Stomach (tissue), 9 donors: ENCODE data around the gene SPOCK2. TPM values are rescaled to one million over a fixed set of nuclear protein-coding genes. Genes with fewer than 3 reads are reported as not detected.

Source experiments
- DNase-seq, 2 donors: peaks; one replicate each; pipeline versions ENCODE4 v3.0.0 to v3.0.0-alpha.2; 2013 to 2019
- H3K27ac ChIP-seq, 5 donors: fragments of 200-600 bp in 4 of 5; sonication (generic) in 4 of 5; one replicate each; pipeline ENCODE4 v1.5.1; 2013 to 2019; ENCODE audit warnings: mild to moderate bottlenecking in 1 of 5, moderate library complexity in 1 of 5
- H3K27me3 ChIP-seq, 3 donors: fragments of 200-600 bp; sonication (generic); one replicate each; pipeline ENCODE4 v1.5.1; 2017 to 2019; ENCODE audit warnings: mixed run types in 1 of 3
- H3K36me3 ChIP-seq, 4 donors: fragments of 200-600 bp; sonication (generic); 1 replicate in 3 of 4; 2 replicates in 1 of 4; pipeline ENCODE4 v1.5.1; 2016 to 2019
- H3K4me1 ChIP-seq, 4 donors: fragments of 200-600 bp; sonication (generic); one replicate each; pipeline ENCODE4 v1.5.1; 2016 to 2019
- H3K4me3 ChIP-seq, 4 donors: fragments of 200-600 bp; sonication (generic) in 3 of 4; one replicate each; pipeline ENCODE4 v1.5.1; 2016 to 2019; ENCODE audit warnings: mild to moderate bottlenecking in 1 of 4
- H3K9me3 ChIP-seq, 4 donors: fragments of 200-600 bp; sonication (generic); one replicate each; pipeline ENCODE4 v1.5.1; 2016 to 2019
- EP300 ChIP-seq: sonication (generic); formaldehyde crosslinking; IDR thresholded peaks from one replicate; pipeline ENCODE4 v1.6.1; 2017; ENCODE audit warnings: antibody characterized with exemption
- POLR2A ChIP-seq, 4 donors: fragments of 450-650 bp; IDR thresholded peaks; one replicate each; pipeline ENCODE4 v1.6.1; 2016; ENCODE audit warnings: antibody characterized with exemption in 4 of 4, control low read depth in 2 of 4, mild to moderate bottlenecking in 1 of 4, moderate library complexity in 1 of 4
- POLR2AphosphoS5 ChIP-seq, 3 donors: sonication (generic); formaldehyde crosslinking; IDR thresholded peaks; one replicate each; pipeline ENCODE4 v1.6.1; 2016; ENCODE audit warnings: antibody characterized with exemption in 3 of 3
- WGBS, 5 donors: extraction: QIAGEN DNeasy Blood & Tissue Kit in 3 of 5; methylation state at CpG; one replicate each; pipeline versions ENCODE4 v1.1.5 to v1.1.7; 2013 to 2018; 5-methylcytosine and 5-hydroxymethylcytosine counted together
- intact Hi-C: fragments of 100-400 bp; cut with DNase I; formaldehyde crosslinking; loops from one replicate; pipeline ENCODE4 v1.15.1; 2023; ENCODE audit warnings: low total_unique reads
- polyA plus RNA-seq, 3 donors: library from polyadenylated mRNA; stranded (reverse); fragments of 200-250 nt; gene quantifications; one replicate each; pipeline ENCODE4 v1.2.3, GENCODE V29; 2013
- total RNA-seq, 5 donors: library from RNA; depleted of rRNA; stranded (reverse); fragments of >200 nt; gene quantifications; one replicate each; pipeline versions ENCODE4 v1.1.0 to v1.2.3, GENCODE V29; 2014 to 2016
- TF ChIP-seq, protein P1 (sequence below), 7 experiments: fragments of 450-650 bp in 4 of 7; fragments of 200-600 bp in 3 of 7; sonication (generic) in 3 of 7; IDR thresholded peaks; one replicate each; pipeline ENCODE4 v1.5.1; 2016 to 2019; ENCODE audit warnings: antibody characterized with exemption in 7 of 7, control low read depth in 2 of 7, mild to moderate bottlenecking in 1 of 7
- donor health status: healthy with polysubstance abuse.
- donor health status: Bipolar disorder and iron deficiency.
- donor health status: healthy.

Gene SPOCK2
- total and polyA plus RNA-seq, 8 donors, result 1.1 to 31.7 (median 4.2) TPM

DNA sequence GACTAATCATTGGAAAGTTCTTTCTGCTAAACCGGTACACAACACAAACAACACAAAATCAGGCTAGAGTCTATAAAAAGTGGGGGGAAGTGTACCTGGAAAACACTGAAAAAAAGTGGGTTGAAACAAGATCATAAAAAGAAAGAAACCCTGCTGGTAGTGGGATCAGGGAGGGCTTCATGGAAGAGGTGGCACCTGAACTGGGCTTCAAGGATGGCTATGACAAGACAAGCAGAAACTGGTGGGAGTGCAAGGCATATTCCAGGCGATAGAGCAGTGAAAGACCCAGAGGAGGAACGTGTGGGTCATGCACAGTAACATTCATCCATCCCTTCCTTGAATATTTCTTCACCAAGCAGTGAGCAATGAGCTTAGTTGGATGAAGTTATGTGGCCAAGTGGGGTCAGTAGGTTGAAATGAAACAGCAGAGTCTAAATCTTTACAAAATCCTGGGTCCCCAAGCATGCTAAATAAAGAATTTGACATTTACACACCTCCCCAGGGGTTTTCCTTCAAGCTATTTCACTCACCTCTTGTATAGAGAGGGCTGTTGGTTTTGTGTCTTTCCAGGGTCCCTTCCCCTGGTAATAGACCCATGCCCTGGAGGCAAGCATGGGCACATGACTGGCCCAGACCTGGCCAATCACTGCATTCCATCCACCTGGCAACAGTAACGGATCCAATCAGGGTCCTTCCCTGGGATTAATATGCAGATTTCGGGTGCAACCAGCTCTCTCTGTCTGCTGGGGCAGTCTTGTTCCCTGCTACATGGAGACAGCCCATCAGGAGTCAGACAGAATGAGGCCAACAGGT, 38.2 kb downstream of the SPOCK2 start:
- WGBS, 5 donors, result 82 to 93% (median 89%) methylated on average over 5 of the region's 5 CpGs
- Histone ChIP-seq H3K4me3 (no peak overlapping the region), H3K27ac (no peak overlapping the region), H3K4me1 (peaks cover 0 to 9% (median 3%) of the 10 kb centered on the region in 4 donors), H3K9me3 (no peaks in the 10 kb centered on the region), H3K27me3 (no peaks in the 10 kb centered on the region), H3K36me3 (no peaks in the 10 kb centered on the region)
- intact Hi-C loops, result no loop called here
- TF ChIP-seq POLR2A (IDR thresholded peaks at IDR 0.05) (no peak), POLR2AphosphoS5 (IDR thresholded peaks at IDR 0.05) (no peak), EP300 (no peak)
- TF ChIP-seq, protein P1, sequence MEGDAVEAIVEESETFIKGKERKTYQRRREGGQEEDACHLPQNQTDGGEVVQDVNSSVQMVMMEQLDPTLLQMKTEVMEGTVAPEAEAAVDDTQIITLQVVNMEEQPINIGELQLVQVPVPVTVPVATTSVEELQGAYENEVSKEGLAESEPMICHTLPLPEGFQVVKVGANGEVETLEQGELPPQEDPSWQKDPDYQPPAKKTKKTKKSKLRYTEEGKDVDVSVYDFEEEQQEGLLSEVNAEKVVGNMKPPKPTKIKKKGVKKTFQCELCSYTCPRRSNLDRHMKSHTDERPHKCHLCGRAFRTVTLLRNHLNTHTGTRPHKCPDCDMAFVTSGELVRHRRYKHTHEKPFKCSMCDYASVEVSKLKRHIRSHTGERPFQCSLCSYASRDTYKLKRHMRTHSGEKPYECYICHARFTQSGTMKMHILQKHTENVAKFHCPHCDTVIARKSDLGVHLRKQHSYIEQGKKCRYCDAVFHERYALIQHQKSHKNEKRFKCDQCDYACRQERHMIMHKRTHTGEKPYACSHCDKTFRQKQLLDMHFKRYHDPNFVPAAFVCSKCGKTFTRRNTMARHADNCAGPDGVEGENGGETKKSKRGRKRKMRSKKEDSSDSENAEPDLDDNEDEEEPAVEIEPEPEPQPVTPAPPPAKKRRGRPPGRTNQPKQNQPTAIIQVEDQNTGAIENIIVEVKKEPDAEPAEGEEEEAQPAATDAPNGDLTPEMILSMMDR (IDR thresholded peaks at IDR 0.05), result no peak
- DNase-seq, result no peak

DNA sequence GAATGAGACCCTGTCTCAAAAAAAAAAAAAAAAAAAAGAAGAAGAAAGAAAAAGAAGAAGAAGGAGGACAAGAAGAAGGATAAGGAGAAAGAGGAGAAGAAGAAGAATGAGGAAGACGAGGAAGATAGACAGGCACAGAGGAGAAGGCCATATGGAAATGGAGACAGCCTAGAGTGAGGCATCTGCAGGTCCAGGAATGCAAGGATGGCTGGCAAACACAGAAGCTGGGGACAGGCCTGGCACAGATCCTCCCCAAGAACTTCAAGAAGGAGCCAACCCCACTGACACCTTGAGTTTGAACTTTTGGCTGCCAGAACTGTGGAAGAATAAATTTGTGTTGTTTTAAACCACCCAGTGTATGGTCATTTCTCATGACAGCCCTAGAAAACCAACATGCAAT, 38.9 kb downstream of the SPOCK2 start:
- Histone ChIP-seq H3K27ac (no peak overlapping the region), H3K27me3 (no peaks in the 10 kb centered on the region), H3K9me3 (no peaks in the 10 kb centered on the region), H3K36me3 (no peaks in the 10 kb centered on the region), H3K4me3 (no peak overlapping the region), H3K4me1 (peaks cover 7 to 16% (median 10%) of the 10 kb centered on the region in 4 donors)
- no peak for TF ChIP-seq POLR2AphosphoS5 (IDR thresholded peaks at IDR 0.05)
- TF ChIP-seq POLR2A (IDR thresholded peaks at IDR 0.05), result no peak
- no peak for TF ChIP-seq EP300
- TF ChIP-seq, protein P1 (IDR thresholded peaks at IDR 0.05), result no peak
- 68 to 95% (median 75%) methylated on average over 1 of the region's 1 CpG for WGBS, 5 donors
- intact Hi-C loops, result no loop called here
- DNase-seq, result no peak

DNA sequence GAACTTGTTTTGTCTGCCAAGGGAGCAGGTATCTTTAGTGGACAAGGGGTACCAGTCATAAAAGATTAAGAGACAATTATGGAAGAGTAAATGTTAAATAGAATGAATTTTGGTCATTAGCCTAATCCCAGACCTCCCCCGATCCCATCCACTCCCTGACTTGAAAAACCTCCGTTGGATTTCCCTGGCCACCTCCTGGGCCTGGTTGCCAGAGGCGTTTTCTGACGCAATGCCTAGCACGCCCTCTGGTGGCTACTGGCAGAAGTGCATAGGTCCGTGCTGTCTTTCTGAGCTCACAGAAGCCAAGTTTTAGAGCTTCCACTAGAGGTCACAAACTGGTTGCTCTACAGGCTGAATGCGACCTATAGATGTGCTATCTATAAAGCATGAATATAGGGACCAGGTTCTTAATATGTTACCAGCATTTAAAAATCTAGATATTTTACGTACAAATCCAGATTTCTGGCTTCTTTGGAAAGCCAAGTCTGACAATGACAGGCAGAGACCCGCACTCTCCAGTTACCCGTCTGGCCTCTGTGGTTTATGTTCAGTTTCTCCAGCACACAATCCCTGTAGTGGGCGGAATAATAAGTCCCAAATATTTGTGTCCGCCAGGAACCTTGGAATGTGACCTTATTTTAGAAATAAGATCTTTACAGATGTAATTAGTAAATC, 39.8 kb downstream of the SPOCK2 start:
- Histone ChIP-seq H3K4me3 (no peak overlapping the region), H3K36me3 (no peaks in the 10 kb centered on the region), H3K4me1 (peaks cover 9 to 21% (median 16%) of the 10 kb centered on the region in 4 donors), H3K27me3 (no peaks in the 10 kb centered on the region), H3K27ac (no peak overlapping the region), H3K9me3 (no peaks in the 10 kb centered on the region)
- DNase-seq, result peak; percentile 94 to 97
- intact Hi-C loops, result no loop called here
- WGBS, 5 donors, result 26 to 30% (median 29%) methylated on average over 12 of the region's 12 CpGs
- no peak for TF ChIP-seq EP300
- no peak for TF ChIP-seq POLR2A (IDR thresholded peaks at IDR 0.05)
- TF ChIP-seq, protein P1 (IDR thresholded peaks at IDR 0.05), result peak in 6 of 7 experiments; percentile 98 to 100 (median 100)
- peak in 2 of 3 donors; percentile 50 to 89 for TF ChIP-seq POLR2AphosphoS5 (IDR thresholded peaks at IDR 0.05)

DNA sequence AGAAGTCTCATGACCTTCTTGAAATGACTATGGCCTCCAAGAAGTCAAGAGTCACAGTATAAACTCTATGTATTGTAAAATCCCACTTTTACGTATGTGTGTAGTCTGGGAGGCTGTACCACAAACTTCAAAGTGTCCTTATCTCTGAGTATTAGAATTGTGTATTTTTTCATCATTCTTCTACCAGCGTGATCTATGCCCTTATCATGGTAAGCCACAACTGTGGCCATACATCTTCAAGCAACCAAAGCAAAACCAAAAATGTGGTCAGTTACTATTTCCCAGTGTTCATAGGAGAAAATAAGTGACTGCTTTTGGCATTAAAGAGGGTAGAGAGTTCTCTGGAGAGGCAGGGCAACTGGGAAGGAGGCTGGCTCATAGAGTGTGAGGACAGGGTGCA, 42.8 kb downstream of the SPOCK2 start:
- no peak for TF ChIP-seq POLR2A (IDR thresholded peaks at IDR 0.05)
- TF ChIP-seq EP300, result no peak
- TF ChIP-seq POLR2AphosphoS5 (IDR thresholded peaks at IDR 0.05), result no peak
- TF ChIP-seq, protein P1 (IDR thresholded peaks at IDR 0.05), result no peak
- Histone ChIP-seq H3K36me3 (no peaks in the 10 kb centered on the region), H3K27me3 (no peaks in the 10 kb centered on the region), H3K4me3 (no peak overlapping the region), H3K9me3 (no peaks in the 10 kb centered on the region), H3K4me1 (peaks cover 9 to 26% (median 16%) of the 10 kb centered on the region in 4 donors), H3K27ac (peak overlapping the region in 1 of 5 donors; percentile 79)
- no peak for DNase-seq
- intact Hi-C loops, result no loop called here
- WGBS, 5 donors, result 71 to 81% (median 78%) methylated on average over 2 of the region's 2 CpGs
